Fibroblast of lung (primary cell): Measurements from ENCODE around the gene S100A2.

Experiments used
- EZH2 ChIP-seq: IDR thresholded peaks from 2 replicates; pipeline ENCODE4 v1.5.1; 2012; ENCODE audit warnings: low read length, control low read depth, mild to moderate bottlenecking; ENCODE audit errors: missing control alignments
- TF ChIP-seq, protein P1 (sequence below), 2 donors: IDR thresholded peaks in 1 of 2; conservative IDR thresholded peaks in 1 of 2; 1 replicate in 1 of 2; 2 replicates in 1 of 2; pipeline ENCODE4 v1.5.1; 2011 to 2012; ENCODE audit warnings: low read length in 2 of 2, control low read depth in 1 of 2, inconsistent platforms in 1 of 2, low read depth in 1 of 2, mild to moderate bottlenecking in 1 of 2

DNA sequence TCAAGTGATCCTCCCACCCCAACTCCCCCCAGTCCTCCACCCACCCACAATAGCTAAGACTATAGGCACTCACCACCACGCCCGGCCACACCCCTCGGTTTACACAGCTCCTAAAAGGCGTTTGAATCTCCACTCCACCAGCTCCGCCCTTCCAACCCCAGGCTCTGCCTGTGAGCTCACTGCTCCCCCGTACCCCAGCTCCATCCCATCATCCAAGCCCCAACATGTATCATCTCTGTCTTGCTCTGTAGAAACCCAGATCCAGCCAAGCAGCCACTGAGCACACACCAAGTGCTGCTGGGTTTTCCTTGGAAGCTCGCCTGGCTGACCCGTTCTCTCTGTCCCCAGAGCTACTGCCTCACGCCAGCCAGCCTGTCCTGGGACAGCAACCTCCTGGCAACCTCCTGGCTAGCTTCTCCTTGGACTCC is 12.0 kb upstream of the S100A2 start:
- TF ChIP-seq, protein P1, sequence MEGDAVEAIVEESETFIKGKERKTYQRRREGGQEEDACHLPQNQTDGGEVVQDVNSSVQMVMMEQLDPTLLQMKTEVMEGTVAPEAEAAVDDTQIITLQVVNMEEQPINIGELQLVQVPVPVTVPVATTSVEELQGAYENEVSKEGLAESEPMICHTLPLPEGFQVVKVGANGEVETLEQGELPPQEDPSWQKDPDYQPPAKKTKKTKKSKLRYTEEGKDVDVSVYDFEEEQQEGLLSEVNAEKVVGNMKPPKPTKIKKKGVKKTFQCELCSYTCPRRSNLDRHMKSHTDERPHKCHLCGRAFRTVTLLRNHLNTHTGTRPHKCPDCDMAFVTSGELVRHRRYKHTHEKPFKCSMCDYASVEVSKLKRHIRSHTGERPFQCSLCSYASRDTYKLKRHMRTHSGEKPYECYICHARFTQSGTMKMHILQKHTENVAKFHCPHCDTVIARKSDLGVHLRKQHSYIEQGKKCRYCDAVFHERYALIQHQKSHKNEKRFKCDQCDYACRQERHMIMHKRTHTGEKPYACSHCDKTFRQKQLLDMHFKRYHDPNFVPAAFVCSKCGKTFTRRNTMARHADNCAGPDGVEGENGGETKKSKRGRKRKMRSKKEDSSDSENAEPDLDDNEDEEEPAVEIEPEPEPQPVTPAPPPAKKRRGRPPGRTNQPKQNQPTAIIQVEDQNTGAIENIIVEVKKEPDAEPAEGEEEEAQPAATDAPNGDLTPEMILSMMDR (conservative IDR thresholded peaks at IDR 0.05 in 1 of 2, IDR thresholded peaks at IDR 0.05 in 1 of 2; ENCODE audit: low read depth in 1 of 2, low read length in 2 of 2): no peak
- no peak for TF ChIP-seq EZH2
